ENCODE measurements around the gene GLT1D1. TPM values are rescaled to one million over a fixed set of nuclear protein-coding genes. Genes with fewer than 3 reads are reported as not detected.

GLT1D1 gene
- total RNA-seq, 1 donor from 2014 or later = 5.4 TPM

GRCh38 chr12:128940974-128941373, 87.7 kb downstream of the GLT1D1 start:
- Mint-ChIP-seq H3K36me3 (peaks cover 2% of the 10 kb centered on the region), H3K9me3 (no peaks in the 10 kb centered on the region)
- no peaks in the 10 kb centered on the region for H3K27me3 ChIP-seq

GRCh38 chr12:128942960-128943477, 89.7 kb downstream of the GLT1D1 start:
- H3K4me1 ChIP-seq = peaks cover 11% of the 10 kb centered on the region
- TF ChIP-seq EZH2phosphoT487 (IDR thresholded peaks at IDR 0.05) = no peak
- no peak overlapping the region for H3K4me3 Mint-ChIP-seq
- no peak overlapping the region for H3K9ac ChIP-seq
- no peaks in the 10 kb centered on the region for H3K9me3 Mint-ChIP-seq
- DNase-seq (ENCODE audit: low spot score) = no peak
- peaks cover 6% of the 10 kb centered on the region for H3K27me3 Mint-ChIP-seq (ENCODE audit: insufficient read depth, low read depth)
- H3K36me3 Mint-ChIP-seq = peaks cover 3% of the 10 kb centered on the region
- H4K20me1 ChIP-seq (ENCODE audit: low read depth) = no peaks in the 10 kb centered on the region
- H2AFZ ChIP-seq (replicated peaks) = no peak overlapping the region
- H3F3A ChIP-seq (ENCODE audit: low read depth) = no peaks in the 10 kb centered on the region
- no peaks in the 10 kb centered on the region for H3K27me3 ChIP-seq
- H3K4me2 ChIP-seq = no peak overlapping the region
- H3K36me3 ChIP-seq = no peaks in the 10 kb centered on the region
- H3K27ac ChIP-seq = no peak overlapping the region
- no peaks in the 10 kb centered on the region for H3K9me3 ChIP-seq (ENCODE audit: low read depth)
- H3K4me1 Mint-ChIP-seq = peaks cover 12% of the 10 kb centered on the region
- H3K79me2 ChIP-seq (ENCODE audit: low read depth) = no peaks in the 10 kb centered on the region
- no peak overlapping the region for H3K27ac Mint-ChIP-seq
- H3K4me3 ChIP-seq = no peak overlapping the region

More at GRCh38 chr12:128940974-128941373, 87.7 kb downstream of the GLT1D1 start:
- Histone ChIP-seq H3K36me3 (no peaks in the 10 kb centered on the region), H3K4me2 (no peak overlapping the region), H3F3A (ENCODE audit: low read depth) (no peaks in the 10 kb centered on the region), H3K79me2 (ENCODE audit: low read depth) (no peaks in the 10 kb centered on the region), H3K9ac (no peak overlapping the region), H3K4me1 (no peaks in the 10 kb centered on the region), H2AFZ (replicated peaks) (no peak overlapping the region), H3K4me3 (no peak overlapping the region), H4K20me1 (ENCODE audit: low read depth) (no peaks in the 10 kb centered on the region), H3K9me3 (ENCODE audit: low read depth) (no peaks in the 10 kb centered on the region), H3K27ac (no peak overlapping the region)
- peaks cover 2% of the 10 kb centered on the region for H3K4me1 Mint-ChIP-seq
- no peak for DNase-seq (ENCODE audit: low spot score)
- TF ChIP-seq EZH2phosphoT487 (IDR thresholded peaks at IDR 0.05) = no peak
- no peak for TF ChIP-seq CTCF (IDR thresholded peaks at IDR 0.05)
- no peak for TF ChIP-seq EZH2 (IDR thresholded peaks at IDR 0.05)
- H3K27ac Mint-ChIP-seq = no peak overlapping the region
- H3K27me3 Mint-ChIP-seq (ENCODE audit: insufficient read depth, low read depth) = peaks cover 1% of the 10 kb centered on the region
- H3K4me3 Mint-ChIP-seq = no peak overlapping the region

GRCh38 chr12:128944956-128945355, 91.7 kb downstream of the GLT1D1 start:
- Mint-ChIP-seq H3K27me3 (ENCODE audit: insufficient read depth, low read depth) (peaks cover 6% of the 10 kb centered on the region), H3K4me3 (no peak overlapping the region), H3K27ac (no peak overlapping the region), H3K9me3 (no peaks in the 10 kb centered on the region), H3K36me3 (peaks cover 3% of the 10 kb centered on the region), H3K4me1 (peaks cover 29% of the 10 kb centered on the region)
- no peak for TF ChIP-seq CTCF (IDR thresholded peaks at IDR 0.05)
- no peak for TF ChIP-seq EZH2phosphoT487 (IDR thresholded peaks at IDR 0.05)
- TF ChIP-seq EZH2 (IDR thresholded peaks at IDR 0.05) = no peak
- H3K4me1 ChIP-seq = peaks cover 26% of the 10 kb centered on the region
- no peak overlapping the region for H2AFZ ChIP-seq (replicated peaks)
- H3F3A ChIP-seq (ENCODE audit: low read depth) = no peaks in the 10 kb centered on the region
- H3K36me3 ChIP-seq = no peaks in the 10 kb centered on the region
- no peak overlapping the region for H3K27ac ChIP-seq
- H3K79me2 ChIP-seq (ENCODE audit: low read depth) = no peaks in the 10 kb centered on the region
- no peaks in the 10 kb centered on the region for H4K20me1 ChIP-seq (ENCODE audit: low read depth)
- H3K9ac ChIP-seq = no peak overlapping the region
- H3K27me3 ChIP-seq = no peaks in the 10 kb centered on the region
- DNase-seq (ENCODE audit: low spot score) = no peak
- no peaks in the 10 kb centered on the region for H3K9me3 ChIP-seq (ENCODE audit: low read depth)
- no peak overlapping the region for H3K4me2 ChIP-seq
- H3K4me3 ChIP-seq = no peak overlapping the region

- H3K27me3 ChIP-seq = no peaks in the 10 kb centered on the region
- no peaks in the 10 kb centered on the region for H3K36me3 ChIP-seq
- no peaks in the 10 kb centered on the region for H3F3A ChIP-seq (ENCODE audit: low read depth)
- H4K20me1 ChIP-seq (ENCODE audit: low read depth) = no peaks in the 10 kb centered on the region
- Mint-ChIP-seq H3K27me3 (ENCODE audit: insufficient read depth, low read depth) (peaks cover 8% of the 10 kb centered on the region), H3K4me3 (no peak overlapping the region), H3K9me3 (no peaks in the 10 kb centered on the region), H3K4me1 (peaks cover 31% of the 10 kb centered on the region), H3K27ac (no peak overlapping the region), H3K36me3 (peaks cover 3% of the 10 kb centered on the region)
- no peak for TF ChIP-seq EZH2phosphoT487 (IDR thresholded peaks at IDR 0.05)
- no peak for TF ChIP-seq EZH2 (IDR thresholded peaks at IDR 0.05)
- peak; percentile 26 for DNase-seq (ENCODE audit: low spot score)
- no peak overlapping the region for H3K4me3 ChIP-seq
- no peak overlapping the region for H3K27ac ChIP-seq
- no peak overlapping the region for H3K9ac ChIP-seq
- no peak overlapping the region for H2AFZ ChIP-seq (replicated peaks)
- no peaks in the 10 kb centered on the region for H3K9me3 ChIP-seq (ENCODE audit: low read depth)
- peaks cover 26% of the 10 kb centered on the region for H3K4me1 ChIP-seq
- H3K4me2 ChIP-seq = no peak overlapping the region
- no peaks in the 10 kb centered on the region for H3K79me2 ChIP-seq (ENCODE audit: low read depth)
Measured at GRCh38 chr12:128947209-128947608, 93.9 kb downstream of the GLT1D1 start.
